NOMO-1 (cell line): Measurements from ENCODE around the gene MTAP.

Experiments
- DNase-seq, 2 experiments: peaks; one replicate each; lab custom pipeline; 2025; ENCODE audit not compliant: unreplicated experiment in 2 of 2; lab: John Stamatoyannopoulos, UW

Gene MTAP

GRCh38 chr9:21841133-21841532, 38.7 kb downstream of the MTAP start:
- no peak for DNase-seq

GRCh38 chr9:21848615-21849014, 46.2 kb downstream of the MTAP start:
- DNase-seq, result no peak

DNA sequence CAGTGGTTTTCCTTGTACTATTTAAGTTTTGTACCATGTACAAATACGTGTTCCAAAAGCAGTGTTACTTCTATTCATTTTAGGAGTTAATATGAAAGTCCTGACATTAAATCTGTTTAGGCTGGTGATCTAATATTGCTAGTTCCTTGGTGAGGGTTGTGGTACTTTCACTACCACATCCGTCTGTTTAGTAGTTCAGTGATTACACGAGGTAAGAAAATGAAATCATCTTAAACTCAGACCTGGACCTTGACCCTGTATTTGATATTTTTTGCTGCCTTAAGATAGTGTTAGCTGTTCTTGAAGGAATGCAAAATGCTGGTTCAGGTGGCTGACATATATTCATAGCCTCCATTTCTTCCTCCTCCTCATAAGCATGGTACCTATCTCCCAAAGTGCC, 50.3 kb downstream of the MTAP start:
- DNase-seq, result no peak

DNA sequence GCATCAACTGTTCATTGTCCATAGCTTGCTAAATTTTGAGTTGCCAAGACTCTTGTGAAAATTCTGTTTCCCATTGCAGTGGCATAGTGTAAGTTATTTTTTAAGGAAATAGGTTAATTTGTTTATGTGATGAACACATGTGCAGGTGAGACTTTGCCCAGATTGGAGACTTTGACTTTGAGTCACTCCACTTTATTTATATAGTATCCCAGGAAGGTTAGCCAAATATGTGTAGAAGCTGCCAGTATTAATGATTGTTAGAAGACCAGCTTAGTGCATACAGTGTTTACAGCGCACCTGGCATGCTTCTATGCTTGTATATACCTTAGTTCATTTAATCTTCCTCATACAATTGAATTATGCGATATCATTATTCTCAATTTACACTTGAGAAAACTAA, 51.0 kb downstream of the MTAP start:
- no peak for DNase-seq

GRCh38 chr9:21854119-21854518, 51.7 kb downstream of the MTAP start:
- DNase-seq, result no peak

DNA sequence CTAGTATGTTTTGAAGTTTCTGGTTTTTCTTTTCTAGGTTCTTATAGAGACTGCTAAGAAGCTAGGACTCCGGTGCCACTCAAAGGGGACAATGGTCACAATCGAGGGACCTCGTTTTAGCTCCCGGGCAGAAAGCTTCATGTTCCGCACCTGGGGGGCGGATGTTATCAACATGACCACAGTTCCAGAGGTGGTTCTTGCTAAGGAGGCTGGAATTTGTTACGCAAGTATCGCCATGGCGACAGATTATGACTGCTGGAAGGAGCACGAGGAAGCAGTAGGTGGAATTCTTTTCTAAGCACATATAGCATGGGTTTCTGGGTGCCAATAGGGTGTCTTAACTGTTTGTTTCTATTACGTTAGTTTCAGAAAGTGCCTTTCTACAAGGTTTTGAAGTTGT, 52.2 kb downstream of the MTAP start:
- DNase-seq, result no peak

GRCh38 chr9:21856301-21857094, 54.1 kb downstream of the MTAP start:
- DNase-seq, result no peak

GRCh38 chr9:21862871-21863270, 60.4 kb downstream of the MTAP start:
- DNase-seq, result no peak

DNA sequence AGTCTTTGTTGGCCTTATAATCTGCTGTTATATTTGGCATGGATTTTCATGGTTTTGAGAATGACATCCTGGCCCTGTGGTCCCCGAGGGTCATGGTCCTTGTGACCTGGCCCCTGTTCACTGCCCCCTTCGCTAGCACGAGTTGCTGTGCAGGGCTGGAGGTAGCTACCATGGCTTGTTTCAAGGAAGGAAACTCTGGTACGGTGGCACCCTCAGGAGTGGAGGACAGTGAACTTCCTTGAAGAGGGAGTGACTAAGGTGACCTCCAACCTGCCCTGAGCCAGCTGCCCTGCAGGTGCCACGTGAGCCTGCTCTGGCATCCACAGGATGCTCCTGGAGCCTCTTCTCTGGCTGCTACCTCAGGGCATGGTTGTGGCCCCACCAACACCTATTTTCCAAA, 62.1 kb downstream of the MTAP start:
- no peak for DNase-seq

DNA sequence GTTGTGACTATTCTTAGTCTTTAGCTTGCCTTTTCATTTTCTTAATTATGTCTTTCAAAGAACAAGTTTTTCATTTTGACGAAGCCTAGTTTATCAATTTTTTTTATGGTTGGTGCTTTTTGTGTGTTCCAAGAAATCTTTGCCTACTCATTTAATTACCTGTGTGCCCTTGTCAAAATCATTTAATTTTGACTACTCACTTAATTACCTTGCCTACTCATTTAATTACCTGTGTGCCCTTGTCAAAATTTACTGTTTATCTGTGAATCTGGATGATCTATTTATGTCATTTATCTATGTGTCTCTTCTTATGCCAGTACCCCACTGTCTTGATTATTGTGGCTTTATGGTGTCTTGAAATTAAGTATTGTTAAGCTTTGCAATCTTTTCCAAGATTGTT, 63.9 kb downstream of the MTAP start:
- no peak for DNase-seq

- DNase-seq, result no peak
Observed at GRCh38 chr9:21871256-21871975, 69.0 kb downstream of the MTAP start.

DNA sequence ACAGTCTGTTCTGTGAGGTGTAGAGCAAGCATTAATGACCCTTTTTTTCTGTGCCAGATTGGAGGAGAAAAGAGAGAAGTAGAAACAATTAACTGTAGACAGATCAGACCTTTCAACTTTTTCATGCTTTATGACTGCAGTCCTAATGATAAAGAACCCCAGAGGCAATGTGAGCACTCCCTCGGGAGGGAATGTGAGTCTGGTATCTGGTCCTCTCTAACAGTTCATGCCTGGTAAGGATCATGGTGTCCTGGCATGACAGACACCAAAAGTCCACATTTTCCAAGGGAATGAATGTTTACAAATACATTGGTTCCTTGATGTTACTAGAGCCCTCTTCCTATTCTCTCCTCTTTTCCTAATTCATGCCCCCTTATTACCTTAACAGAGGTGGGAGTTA, 70.3 kb downstream of the MTAP start:
- no peak for DNase-seq

DNA sequence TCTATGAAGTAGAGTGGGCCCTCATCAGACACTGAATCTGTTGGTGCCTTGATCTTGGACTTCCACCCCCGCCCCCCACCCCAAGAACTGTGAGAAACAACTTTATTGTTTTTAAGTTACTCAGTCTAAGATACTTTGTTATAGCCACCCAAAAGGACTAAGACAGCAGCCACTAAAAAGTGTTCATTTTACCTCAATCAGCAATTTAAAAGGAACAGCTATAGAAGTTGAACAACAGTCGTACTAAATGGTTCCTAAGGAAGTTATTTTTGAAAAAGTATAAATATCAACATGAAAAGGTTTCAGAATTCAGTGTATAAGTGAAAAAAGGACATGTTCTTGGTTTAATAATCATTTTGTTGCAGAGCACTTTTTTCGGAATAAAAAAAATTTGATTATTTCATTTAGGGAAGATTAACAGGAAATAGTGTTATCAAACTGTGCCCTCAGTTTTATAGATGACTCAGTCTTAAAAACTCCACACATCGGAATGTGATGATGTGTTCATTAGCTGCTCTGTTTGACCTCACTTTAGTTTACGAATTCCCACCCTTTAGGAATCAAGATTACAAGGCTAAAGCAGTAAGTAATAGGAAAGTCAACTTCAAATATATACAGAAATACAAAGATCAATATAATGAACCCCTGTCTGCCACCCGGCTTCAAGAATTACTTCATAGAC, 71.2 kb downstream of the MTAP start:
- DNase-seq, result no peak

GRCh38 chr9:21875893-21876292, 73.5 kb downstream of the MTAP start:
- no peak for DNase-seq

DNA sequence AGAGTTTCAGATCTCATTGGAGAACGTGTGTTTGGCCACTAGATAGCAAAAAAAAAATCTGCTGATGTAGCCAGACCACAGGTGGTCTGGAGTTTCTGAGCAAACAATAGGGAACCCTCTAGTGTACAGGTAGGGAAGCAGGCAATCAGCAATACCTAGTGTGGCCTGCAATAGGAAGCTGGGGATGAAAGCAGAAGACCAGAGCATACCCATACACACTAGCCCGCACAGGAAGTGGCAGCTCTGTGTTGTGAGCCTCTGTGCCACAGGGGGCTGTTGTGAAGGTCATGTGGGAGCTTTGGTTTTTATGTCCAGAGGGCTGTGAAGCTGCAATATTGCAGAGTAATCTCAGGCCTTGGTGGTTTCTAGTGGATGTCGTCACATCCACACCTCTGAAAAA, 81.2 kb downstream of the MTAP start:
- no peak for DNase-seq

- DNase-seq, result no peak
Observed at GRCh38 chr9:21889673-21890072, 87.2 kb downstream of the MTAP start.

DNA sequence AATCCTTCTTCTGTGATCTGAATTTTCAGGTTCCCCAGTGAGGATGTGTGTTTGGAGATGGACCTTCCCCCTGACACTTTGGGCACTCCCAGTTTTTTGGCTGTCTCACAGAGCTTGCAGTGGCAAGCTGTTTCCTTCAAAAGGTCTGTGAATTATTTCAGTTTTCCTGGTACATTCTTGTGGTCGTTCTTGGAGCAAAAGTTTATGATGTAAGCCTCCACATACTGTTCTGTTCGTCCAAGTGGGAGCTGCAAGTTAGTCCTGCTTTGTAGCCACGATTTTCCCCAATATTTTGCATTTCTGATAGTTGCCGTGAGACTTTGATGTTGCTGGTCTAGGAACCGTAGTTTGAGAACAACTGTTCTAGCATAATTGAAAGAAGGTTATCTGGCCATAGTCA, 88.3 kb downstream of the MTAP start:
- no peak for DNase-seq

GRCh38 chr9:21901546-21901945, 99.1 kb downstream of the MTAP start:
- DNase-seq, result no peak

DNA sequence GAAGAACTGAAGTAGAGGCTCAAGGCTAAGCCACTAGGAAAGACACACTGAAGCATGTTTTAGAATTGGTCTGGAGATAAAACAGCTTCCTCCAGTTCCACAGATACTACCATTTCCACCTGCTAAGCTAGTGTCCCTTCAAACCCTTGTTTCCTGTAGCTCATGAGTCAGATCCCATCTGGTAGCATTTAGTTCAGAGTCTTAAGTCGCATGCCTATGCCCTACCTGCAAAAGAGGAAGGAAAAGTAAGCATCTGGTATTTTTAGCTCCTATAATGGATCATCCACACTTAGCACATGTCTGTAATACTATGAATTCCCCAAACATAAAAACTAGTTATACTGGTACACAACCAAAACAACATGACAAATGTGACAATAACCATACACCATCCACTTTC, 99.7 kb downstream of the MTAP start:
- DNase-seq, result no peak

GRCh38 chr9:21903380-21903965, 101.0 kb downstream of the MTAP start:
- DNase-seq, result no peak

GRCh38 chr9:21904371-21904770, 101.9 kb downstream of the MTAP start:
- no peak for DNase-seq
